Anterior cingulate cortex (tissue), 58 donors: ENCODE measurements around the gene MAB21L1.

Source experiments
- DNase-seq, 58 donors: peaks; one replicate each; lab custom pipeline; 2025; lab: John Stamatoyannopoulos, UW

The MAB21L1 gene

DNA sequence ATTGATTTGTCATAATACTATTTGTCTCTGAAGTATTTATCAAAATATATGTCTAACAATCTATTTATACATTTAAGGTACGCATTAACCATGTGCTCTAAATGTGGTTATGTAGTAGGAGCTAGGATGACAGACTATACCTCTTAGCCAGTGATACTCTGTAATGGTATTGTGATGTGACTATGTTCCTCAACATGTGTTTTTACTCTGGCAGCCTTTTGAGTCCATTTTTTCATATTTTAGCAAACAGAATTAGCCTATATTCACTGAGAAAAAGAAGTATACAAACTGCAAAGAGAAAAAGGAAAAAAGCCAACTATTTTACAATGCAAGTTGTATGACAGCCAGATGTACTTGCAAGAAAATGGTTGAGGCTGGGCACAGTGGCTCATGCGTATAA is 26.7 kb downstream of the MAB21L1 start:
- DNase-seq = no peak

DNA sequence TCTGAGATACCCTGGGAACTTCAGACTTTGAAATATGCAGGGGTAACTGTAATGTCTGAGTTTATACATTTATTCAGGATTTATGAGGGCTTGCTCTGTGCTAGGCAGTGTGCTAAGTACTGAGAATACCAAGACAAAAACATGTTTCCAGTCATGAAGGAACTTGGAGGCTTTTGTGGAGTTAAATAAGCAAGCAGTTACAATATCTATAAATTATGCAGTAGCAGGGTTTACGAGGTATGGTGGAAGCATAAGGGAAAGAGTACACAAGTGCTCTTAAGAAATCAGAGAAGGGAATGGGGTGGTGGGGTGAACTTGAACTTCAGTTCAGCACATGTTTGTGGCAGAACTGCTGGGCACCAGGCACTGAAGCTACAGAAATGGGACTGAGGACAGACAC is 28.0 kb downstream of the MAB21L1 start:
- no peak for DNase-seq
